Measurements from ENCODE around the gene ROBO1. TPM values are rescaled to one million over a fixed set of nuclear protein-coding genes. Genes with fewer than 3 reads are reported as not detected.
"Not testable (repeated sequence)": the region's sequence is repeated elsewhere in the genome, so short reads cannot be mapped to it uniquely, and the experiment has no call there.

Gene ROBO1
- total RNA-seq, 1 experiment from 2014 or later: 22.9 TPM

GRCh38 chr3:79380581-79380980, 387.2 kb downstream of the ROBO1 start:
- no peak for DNase-seq (ENCODE audit: low read depth)

DNA sequence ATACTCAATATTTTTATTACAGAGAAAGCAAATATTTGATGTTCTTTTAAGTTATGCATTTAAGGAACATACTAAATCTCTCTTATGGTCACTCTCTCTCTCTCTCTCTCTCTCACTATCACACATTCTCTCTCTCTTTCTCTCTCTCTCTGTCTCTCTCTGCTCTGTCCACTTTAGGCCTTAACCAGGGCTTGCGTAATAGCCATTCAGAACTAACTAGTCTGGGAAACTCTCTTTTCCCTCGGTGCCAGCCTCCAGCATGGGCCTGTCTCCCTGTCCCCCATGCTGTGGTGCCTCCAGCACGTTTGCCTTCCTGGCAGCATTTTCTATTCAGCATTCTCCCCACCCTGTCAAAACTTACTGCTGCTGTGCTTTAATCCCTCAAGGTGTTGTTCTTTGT, 389.7 kb downstream of the ROBO1 start:
- DNase-seq (ENCODE audit: low read depth): no peak

DNA sequence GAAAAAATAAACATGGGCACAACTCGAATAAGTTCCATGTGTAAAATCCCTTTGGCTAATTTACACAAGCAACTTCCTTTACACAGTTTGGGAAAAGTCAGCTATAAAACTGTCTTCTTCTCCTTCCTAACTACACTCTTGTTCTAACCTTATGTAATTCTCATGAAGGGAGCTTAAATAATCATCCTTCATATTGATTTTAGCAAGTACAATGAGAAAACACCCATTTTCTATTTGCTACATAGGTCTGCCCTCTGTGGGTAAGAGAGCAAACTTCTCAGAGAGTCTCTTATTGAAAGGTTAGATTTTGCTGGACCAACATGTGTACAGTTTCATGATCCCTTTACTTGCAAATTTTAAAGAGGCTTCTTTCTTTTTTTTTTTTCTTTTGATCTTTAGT, 398.5 kb downstream of the ROBO1 start:
- DNase-seq (ENCODE audit: low read depth): peak; percentile 26

DNA sequence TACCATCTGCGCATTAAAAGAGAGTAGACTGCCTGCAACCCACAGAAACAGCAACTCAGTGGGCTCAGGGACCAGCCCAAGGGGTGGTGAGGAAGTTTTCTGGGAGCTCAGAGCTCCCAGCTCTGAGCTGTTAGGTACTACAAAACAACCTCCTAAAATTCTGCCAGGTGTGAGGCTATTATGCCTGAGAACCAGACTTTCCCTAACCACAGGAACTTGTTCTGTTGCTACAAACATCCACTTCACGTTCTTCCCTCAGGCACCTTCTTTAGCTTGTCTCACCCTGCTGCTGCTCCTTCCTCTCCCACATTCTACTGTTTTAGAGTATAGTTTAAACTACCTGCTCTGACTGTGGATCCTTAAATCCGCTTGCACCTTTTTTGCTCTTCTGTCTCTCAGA, 399.4 kb downstream of the ROBO1 start:
- no peak for DNase-seq (ENCODE audit: low read depth)

DNA sequence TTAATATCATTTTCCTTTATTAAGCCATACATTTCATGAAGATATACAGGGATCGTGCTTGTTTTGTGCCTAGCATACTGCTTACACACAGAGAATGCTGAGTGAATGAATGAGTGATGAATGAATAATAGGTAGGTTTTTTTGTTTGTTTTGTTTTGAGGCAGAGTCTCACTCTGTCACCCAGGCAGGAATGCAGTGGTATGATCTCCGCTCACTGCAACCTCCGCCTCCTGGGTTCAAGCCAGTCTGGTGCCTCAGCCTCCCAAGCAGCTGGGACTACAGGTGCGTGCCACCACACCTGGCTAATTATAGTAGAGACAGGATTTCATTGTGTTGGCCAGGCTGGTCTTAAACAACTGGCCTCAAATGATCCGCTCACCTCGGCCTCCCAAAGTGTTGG, 400.0 kb downstream of the ROBO1 start:
- DNase-seq (ENCODE audit: low read depth): no peak

- peak; percentile 21 for DNase-seq (ENCODE audit: low read depth)
Observed at GRCh38 chr3:79367066-79367465, 400.7 kb downstream of the ROBO1 start.

DNA sequence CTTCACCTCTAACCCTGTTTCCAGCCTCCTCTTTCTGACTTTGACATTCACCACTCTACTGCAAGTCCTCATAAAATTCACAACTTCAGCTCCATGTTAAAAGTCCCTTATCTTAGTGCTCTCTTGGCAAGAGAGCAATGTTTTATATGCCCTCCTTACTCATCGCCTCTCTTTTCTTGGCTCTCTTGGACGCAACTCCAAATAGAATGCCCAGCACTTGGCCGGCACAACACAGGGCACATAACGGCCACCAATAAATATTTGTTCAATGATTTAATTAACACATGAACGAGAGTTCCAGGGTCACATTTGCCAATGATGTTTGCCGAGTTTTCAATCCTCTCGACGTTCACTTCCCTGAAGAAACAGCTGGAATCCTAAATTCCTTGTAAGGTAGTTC, 401.4 kb downstream of the ROBO1 start:
- DNase-seq (ENCODE audit: low read depth): no peak

DNA sequence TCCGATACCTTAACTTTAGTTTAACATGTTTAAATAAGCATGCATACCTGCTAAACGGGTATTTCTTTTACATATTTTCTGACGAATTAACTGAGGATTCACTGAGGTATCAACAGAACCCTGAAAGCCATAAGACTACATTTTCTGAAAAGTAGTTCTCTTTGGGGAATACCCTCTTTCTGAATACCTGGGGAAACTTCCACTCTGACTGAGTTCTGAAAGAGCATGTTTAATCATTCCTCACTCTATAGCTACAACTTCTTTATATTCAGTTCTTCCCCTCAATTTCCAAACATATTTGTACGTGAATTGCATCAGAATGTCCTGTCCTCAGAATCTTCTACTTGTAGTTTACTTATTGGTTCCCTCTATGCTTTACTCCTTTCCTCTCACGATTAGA, 403.0 kb downstream of the ROBO1 start:
- DNase-seq (ENCODE audit: low read depth): no peak

DNA sequence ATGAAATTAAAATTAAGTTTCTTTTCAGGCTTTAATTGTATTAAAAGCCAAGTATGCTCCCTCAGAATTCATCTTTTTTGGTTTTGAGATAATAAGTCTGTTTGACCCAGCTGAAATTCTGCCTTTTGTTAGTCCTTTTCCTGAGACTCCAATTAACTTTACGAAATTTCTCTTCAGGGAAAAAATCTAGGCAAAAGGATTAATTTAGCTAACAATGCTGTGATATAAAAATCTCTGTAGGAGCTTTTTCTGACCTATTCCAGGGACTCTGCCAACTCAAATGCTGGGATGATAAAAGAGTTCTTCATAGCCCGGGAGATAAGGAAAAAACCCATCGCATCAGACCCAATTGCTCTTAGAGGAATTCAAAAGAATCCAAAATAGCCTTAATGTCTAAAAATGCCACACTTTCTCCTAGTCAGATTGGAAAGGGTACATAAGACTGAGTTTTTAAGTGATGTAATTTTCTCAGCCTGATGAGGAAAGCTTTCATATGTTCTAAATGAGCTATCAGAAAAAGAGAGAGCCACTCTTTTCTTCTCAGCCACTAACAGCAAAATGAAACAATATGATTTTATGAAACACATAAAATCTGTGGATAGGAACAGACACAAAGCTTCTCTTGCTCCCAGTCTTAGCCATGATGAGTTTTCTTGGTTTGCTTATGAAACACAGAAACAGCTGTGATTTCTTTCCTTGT, 405.1 kb downstream of the ROBO1 start:
- no peak for DNase-seq (ENCODE audit: low read depth)

- peak; percentile 48 for DNase-seq (ENCODE audit: low read depth)
Observed at GRCh38 chr3:79361748-79362378, 405.9 kb downstream of the ROBO1 start.

GRCh38 chr3:79358327-79358726, 409.5 kb downstream of the ROBO1 start:
- no peak for DNase-seq (ENCODE audit: low read depth)

DNA sequence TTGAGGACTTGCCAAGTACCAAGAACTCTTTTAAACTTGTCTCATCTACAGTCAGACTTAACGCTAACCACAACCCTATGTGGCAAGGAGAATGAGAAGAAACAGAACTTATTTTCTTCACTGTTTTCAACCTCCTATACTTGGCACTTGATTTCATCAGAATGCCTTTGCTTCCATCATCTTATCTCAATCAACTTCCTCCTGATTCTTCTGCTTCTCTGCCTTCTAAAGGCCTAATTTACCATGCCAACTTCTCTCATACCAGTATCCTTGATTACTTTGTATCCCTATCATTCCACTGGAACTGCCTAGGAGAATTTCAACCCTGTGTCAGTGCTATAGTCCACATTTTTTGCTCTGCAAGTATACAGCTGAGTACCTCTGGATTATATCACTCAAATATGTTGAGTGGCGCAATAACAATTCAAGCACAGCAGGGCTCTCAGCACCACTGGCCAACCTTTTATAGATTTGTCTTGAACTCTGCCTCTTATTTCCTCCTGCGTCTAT, 413.6 kb downstream of the ROBO1 start:
- DNase-seq (ENCODE audit: low read depth): no peak

DNA sequence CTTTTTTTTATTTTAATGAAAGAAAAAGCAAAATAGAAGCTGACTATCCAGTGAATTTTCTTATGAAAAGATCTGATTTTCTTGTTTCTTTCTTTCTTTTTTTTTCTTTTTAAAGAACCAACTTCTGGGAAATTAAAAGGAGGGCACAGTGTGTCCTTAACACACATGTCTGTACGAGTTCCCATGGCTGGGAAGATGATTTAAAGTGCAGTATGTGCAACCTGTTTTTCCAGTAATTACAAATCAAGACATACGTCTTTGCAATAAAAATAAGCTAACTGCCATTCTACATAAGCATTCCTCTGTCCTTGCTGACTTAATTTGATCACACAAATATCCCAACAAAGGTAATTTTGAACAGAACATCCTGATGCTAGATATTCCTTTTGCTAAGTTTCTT, 416.1 kb downstream of the ROBO1 start:
- no peak for DNase-seq (ENCODE audit: low read depth)

DNA sequence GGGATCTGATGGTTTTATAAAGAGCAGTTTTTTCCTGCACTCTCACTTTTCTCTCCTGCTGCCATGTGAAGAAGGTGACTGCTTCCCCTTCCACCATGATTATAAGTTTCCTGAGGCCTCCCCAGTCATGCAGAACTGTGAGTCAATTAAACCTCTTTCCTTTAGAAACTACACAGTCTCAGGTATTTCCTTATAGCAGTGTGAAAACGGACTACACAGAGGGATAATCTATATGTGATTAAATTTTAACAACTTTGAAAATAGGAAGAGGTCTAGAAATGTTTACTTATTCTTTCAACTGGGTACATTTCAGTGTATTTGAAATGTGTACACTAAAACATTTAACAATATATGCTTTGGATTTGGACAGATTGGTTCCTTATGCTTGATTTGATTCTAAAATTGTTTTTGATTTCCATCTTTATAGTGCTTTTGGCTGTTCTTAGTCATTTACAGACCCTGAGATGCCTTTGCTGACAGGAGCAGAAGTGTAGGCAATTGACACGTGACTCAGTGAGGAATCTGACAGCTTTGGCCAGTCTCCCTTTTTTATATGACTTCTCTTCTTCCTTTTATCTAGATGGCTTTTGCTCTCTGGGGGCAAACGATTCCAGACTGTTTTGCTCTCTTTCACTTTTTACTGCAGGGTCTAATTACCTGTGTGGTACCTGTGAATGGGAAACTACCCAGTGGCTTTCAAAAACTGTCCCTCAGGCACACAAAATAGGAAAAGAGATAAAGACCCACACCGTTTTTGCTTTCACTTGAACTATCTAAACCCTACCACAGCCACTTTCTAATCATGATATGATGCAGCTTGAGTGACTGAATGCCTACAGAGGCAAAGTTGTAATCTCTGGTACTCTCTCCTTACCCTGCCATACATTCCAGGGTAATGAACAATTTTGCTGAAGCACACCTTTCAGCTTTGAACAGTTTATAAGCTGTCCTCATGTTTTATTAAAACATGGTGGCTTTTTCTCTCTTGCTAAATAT, 422.6 kb downstream of the ROBO1 start:
- DNase-seq (ENCODE audit: low read depth): no peak

DNA sequence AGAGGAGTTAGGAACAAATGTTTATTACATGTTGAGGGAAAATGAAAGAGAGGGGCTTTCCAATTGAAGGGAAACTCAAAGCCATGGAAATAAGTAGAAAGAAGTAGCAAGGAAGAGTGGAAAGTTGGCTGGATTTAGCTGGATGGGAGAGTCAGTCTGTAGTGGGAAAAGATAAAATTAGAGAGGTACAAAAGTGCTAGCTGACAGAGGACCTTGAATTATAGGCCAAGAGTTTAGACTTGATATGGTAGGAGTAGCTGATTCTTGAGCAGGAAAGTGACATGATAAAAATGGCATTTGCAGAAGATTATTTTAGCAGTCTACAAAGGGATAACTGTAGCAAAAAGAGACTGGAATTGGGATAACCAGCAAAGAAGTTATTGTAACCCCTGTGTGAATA, 425.8 kb downstream of the ROBO1 start:
- no peak for DNase-seq (ENCODE audit: low read depth)

- no peak for DNase-seq (ENCODE audit: low read depth)
Observed at GRCh38 chr3:79339846-79340245, 428.0 kb downstream of the ROBO1 start.

GRCh38 chr3:79337798-79338197, 430.0 kb downstream of the ROBO1 start:
- no peak for DNase-seq (ENCODE audit: low read depth)

GRCh38 chr3:79329154-79329553, 438.6 kb downstream of the ROBO1 start:
- DNase-seq (ENCODE audit: low read depth): peak; percentile 58

- DNase-seq (ENCODE audit: low read depth): no peak
Observed at GRCh38 chr3:79326642-79327041, 441.2 kb downstream of the ROBO1 start.

DNA sequence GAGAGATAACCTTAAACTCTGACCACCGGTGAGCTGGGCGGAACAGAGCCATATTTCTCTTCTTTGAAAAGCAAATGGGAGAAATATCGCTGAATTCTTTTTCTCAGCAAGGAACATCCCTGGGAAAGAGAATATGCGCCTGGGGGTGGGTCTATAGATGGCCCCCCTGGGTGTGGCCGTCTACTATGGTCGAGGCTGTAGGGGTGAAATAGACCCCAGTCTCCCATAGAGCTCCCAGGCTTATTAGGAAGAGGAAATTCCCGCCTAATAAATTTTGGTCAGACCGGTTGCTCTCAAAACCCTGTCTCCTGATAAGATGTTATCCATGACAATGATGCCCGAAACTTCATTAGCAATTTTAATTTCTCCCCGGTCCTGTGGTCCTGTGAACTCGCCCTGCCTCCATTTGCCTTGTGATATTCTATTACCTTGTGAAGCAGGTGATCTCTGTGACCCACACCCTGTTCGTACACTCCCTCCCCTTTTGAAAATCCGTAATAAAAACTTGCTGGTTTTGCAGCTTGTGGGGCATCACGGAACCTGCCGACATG, 441.9 kb downstream of the ROBO1 start:
- DNase-seq (ENCODE audit: low read depth): not testable (repeated sequence)
